ENCODE results near the gene CHRM2. TPM values are rescaled to one million over a fixed set of nuclear protein-coding genes. Genes with fewer than 3 reads are reported as not detected.

Gene CHRM2
- total RNA-seq, 1 experiment from 2014 or later: not detected

GRCh38 chr7:136940917-136941316, 72.5 kb downstream of the CHRM2 start:
- Histone ChIP-seq H3K23me2 (ENCODE audit: insufficient read length, low read depth, low read length, poor library complexity, severe bottlenecking) (no peaks in the 10 kb centered on the region), H3K56ac (ENCODE audit: insufficient read length, low read depth, low read length) (no peak overlapping the region), H4K20me1 (ENCODE audit: control insufficient read depth, insufficient read depth, insufficient read length) (no peaks in the 10 kb centered on the region), H3K23ac (ENCODE audit: insufficient read length, low read depth, low read length) (no peak overlapping the region), H3K4me1 (ENCODE audit: insufficient read depth, low read length) (no peaks in the 10 kb centered on the region), H2BK20ac (ENCODE audit: low read depth, low read length, poor library complexity, severe bottlenecking) (no peak overlapping the region), H2BK120ac (ENCODE audit: low read depth, low read length, poor library complexity, severe bottlenecking) (no peak overlapping the region), H3K9ac (ENCODE audit: extremely low read depth, insufficient read length, low read length) (no peak overlapping the region), H2AFZ (ENCODE audit: low read length) (no peak overlapping the region), H2BK12ac (ENCODE audit: insufficient read length, low read depth, low read length) (no peak overlapping the region), H3K9me3 (ENCODE audit: control insufficient read depth, low read depth, low read length) (no peaks in the 10 kb centered on the region), H3K79me1 (ENCODE audit: insufficient read depth, low read depth, low read length, poor library complexity, severe bottlenecking) (no peaks in the 10 kb centered on the region), H4K5ac (ENCODE audit: insufficient read length, low read depth, low read length) (no peak overlapping the region), H3K18ac (ENCODE audit: insufficient read length, low read depth, low read length) (no peak overlapping the region), H4K91ac (ENCODE audit: insufficient read length, low read depth, low read length) (no peak overlapping the region), H2AK5ac (ENCODE audit: insufficient read length, low read length) (no peak overlapping the region), H3K79me2 (ENCODE audit: insufficient read depth, low read length) (no peaks in the 10 kb centered on the region), H2BK5ac (ENCODE audit: insufficient read length, low read length) (no peak overlapping the region), H4K8ac (replicated peaks; ENCODE audit: insufficient read length, low read depth, low read length) (no peak overlapping the region), H3K4ac (ENCODE audit: low read depth, low read length) (no peak overlapping the region), H2BK15ac (ENCODE audit: low read depth, low read length) (no peak overlapping the region), H3K27me3 (ENCODE audit: insufficient read depth, low read length) (no peaks in the 10 kb centered on the region), H3K4me2 (ENCODE audit: insufficient read depth, insufficient read length, low read length) (no peak overlapping the region), H3T11ph (ENCODE audit: low read length) (no peak overlapping the region), H3K27ac (ENCODE audit: insufficient read length, low read depth, low read length) (no peak overlapping the region), H3K14ac (ENCODE audit: insufficient read depth, low read length) (no peak overlapping the region)
- H3K4me3 Mint-ChIP-seq: no peak overlapping the region
- peaks cover 15 to 16% of the 10 kb centered on the region in 2 experiments for H3K4me1 Mint-ChIP-seq
- H3K27ac Mint-ChIP-seq: no peak overlapping the region
- no peaks in the 10 kb centered on the region for H3K27me3 Mint-ChIP-seq (ENCODE audit: low read depth)
- no CpG with 5 or more reads among the region's 1 CpG for WGBS (ENCODE audit: extremely low coverage, insufficient read length, low lambda C conversion rate)
- no peak for TF ChIP-seq CTCF (conservative IDR thresholded peaks at IDR 0.05)
- H3K9me3 Mint-ChIP-seq: no peaks in the 10 kb centered on the region
- no peaks in the 10 kb centered on the region for H3K36me3 Mint-ChIP-seq (ENCODE audit: insufficient read depth in 1 of 3, low read depth in 3 of 3)
- DNase-seq: no peak
